GM18870 (cell line): ENCODE measurements around the gene EMID1.

ENCODE experiments used
- ATAC-seq: cut with Tn5 transposase; IDR thresholded peaks from one replicate; pipeline ENCODE4 v1.9.1; 2021; ENCODE audit warnings: moderate library complexity; ENCODE audit not compliant: unreplicated experiment

EMID1 gene

DNA sequence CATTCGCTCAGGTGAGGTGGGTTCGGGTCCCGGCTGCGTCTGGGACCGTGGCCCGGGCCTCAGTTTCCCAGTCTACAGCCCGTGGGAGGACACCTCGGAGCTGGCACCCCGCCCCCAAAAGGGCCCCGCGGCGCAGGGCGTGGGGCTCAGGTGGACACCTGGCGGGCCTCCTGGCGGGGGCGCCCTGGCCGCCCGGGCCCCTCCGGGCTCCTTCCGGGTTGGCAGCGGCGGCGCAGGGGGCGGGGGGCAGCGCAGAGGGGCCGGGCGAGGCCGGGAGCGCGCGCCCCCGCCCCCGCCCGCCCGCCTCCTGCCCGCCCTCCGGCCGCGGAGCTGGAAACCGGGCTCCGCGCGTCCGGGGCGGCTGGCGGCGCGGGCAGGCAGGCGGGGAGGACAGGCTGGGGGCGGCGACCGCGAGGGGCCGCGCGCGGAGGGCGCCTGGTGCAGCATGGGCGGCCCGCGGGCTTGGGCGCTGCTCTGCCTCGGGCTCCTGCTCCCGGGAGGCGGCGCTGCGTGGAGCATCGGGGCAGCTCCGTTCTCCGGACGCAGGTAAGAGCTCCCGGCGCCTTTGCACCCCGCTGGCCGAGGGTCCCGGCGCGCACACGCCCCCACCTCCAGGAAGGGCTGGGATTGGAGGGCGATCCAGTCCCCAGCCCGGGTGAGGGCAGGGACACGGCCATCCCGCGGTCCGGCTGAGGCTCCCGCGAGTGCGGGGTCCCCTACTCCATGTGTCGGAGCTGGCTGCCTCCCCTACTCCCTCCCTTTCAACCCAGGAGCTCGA, at the start of gene EMID1:
Gene EMID1 (plus strand): TSS at position 303 of the 778 bp plus-strand sequence. CDS start 143 bp downstream, at position 446.
- no peak for ATAC-seq

DNA sequence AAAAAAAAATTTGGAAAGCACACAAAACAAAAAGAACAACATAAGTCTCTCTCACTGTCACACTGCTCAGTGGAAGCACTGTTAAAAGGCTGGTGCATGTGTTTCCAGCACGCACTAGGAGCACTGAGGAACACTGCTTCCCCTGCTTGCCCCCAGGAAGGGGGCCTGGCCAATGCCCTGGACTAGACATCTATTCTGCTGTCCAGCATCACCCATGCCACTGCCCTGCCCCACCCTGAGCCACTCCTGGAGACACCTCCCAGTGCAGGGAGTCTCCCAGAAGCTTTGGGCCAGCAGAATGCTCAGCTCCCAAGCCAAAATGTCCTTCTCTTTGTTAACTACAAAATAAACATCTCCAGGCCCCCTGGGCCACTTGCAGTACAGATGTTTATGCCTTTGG, 49.7 kb upstream of the EMID1 start:
- ATAC-seq = no peak

DNA sequence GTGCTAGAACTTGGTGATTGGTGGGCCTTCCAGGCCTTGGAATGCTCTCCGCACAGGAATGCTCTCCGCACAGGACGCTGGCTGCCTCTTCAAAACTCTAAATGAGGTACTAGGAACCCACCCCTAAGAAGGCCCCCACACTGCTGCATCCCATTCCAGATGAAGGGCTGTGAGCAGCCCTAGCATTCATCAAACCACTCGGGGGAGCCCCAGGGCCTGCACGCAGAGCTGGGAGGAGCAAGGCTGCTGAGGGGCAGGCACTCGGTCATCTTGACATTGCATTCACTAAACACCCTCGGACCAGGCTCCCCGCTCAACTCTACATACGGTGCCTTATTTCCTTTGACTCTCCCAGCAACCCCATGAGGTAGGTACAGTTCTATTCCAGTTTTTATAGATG, 49.2 kb upstream of the EMID1 start:
- no peak for ATAC-seq

DNA sequence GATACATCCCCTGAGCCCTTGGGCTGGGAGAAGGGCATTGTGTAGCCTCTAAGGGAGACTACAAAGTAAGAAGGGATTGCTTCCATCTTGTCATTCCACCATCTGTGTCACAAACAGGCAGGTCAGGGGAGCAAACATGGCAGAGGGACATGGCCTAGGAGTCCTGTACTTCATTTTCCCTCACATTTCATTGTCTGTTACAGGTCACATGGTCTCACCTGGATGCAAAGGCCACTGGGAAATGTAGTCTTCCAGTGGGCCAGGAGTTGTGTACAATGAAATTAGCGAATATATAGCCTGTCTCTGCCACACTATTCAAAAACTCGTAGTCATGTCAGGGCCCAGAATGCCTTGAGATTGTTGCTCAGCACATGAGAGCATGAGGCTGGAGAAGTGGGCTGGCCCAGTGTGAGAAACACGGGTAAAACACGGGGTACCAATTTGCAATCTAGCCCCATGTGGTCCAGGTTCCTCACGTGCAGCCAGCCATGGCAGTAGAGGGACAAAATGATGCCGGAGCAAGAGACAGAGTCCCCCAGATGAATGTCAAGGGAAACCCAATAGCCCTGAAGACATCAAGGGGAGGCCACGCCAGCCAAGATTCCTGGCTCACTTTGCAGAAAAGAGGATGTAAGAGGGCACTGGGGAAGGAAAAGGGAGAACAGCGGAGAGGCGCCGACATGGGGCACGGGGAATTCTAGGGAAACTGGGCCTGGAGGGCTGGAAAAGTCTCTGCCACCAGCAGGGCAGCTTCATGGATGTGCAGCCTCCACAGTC, 47.7 kb upstream of the EMID1 start:
- ATAC-seq = no peak

DNA sequence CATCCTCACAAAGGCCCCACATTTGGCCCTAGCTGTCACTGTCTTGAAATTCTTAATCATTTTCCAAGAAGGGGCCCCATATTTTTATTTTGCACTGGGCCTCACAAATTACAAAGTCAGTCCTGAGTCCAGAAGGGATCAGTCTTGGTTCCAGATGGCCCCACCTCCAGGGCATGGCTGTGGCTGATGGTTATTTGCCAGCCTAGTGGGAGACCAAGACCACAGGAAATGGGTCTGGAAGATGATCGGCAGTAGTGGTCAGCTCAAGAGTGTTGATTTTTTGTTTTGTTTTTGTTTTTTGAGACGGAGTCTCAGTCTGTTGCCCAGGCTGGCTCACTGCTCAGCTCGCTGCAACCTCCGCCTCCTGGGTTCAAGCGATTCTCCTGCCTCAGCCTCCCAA, 47.1 kb upstream of the EMID1 start:
- ATAC-seq = no peak

DNA sequence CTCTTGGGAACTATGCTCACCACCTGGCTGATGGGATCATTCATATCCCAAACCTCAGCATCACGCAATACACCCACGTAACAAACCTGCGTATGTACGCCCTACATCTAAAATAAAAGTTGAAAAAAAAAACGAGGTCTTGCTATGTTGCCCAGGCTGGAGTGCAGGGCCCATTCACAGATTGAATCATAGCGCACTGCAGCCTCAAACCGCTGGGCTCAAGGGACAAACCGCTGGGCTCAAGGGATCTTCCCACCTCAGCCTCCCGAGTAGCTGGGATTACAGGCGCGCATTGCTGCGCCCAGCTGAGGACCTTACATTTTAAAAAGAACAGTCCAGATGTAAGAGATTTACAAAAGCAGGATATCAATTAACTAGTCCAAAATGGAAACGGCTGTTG, 41.9 kb upstream of the EMID1 start:
- no peak for ATAC-seq

DNA sequence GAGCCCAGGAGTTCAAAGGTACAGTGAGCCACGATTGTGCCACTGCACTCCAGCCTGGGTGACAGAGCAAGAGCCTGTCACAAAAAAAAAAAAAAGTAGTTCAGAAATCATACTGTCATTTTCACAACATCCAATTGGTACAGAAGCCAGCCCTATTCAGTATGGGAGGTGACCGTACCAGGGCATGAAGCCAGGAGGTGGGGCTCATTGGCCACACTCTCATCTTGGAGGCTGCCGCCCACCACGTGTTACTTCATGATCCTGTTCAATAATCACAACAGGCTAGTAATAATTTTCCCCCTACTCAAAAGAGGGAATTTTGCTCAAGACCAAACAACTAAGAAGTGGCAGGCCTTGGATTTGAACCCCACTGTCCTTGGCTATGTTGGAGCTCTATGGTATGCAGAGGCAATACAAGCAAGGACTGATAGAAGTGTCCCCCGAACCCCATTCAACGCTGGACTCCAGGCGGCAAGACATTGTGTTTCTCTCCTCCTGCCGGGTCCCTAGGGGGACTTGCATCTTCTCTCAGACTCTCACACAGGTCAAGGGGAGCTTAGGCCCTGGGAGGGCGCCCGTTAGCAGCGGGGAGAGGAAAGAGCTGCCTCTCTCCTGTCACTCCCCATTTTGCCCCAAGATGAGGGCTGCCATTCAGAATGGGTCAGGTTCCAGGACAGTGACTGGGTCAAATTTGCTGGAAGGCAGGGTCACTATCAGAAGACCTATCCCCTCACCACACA, 40.2 kb upstream of the EMID1 start:
- no peak for ATAC-seq

DNA sequence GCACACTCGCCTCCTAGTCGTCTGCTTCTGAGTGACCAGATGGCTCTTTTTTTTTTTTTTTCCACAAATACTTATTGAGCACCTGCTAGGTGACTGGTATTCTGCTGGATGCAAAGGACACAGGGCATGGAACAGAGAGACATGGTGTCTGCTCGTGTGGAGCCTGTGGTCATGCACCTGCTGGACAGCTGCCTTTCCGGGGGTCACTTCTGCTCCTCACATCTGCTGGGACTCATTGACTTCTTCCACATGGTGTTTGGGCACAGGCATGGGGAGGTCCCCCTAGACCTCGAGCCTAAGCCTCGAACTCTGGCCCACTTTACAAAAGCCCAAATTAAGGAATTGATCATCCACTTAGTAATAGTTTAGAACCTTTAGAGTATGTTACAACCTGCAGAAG, 39.5 kb upstream of the EMID1 start:
- no peak for ATAC-seq

DNA sequence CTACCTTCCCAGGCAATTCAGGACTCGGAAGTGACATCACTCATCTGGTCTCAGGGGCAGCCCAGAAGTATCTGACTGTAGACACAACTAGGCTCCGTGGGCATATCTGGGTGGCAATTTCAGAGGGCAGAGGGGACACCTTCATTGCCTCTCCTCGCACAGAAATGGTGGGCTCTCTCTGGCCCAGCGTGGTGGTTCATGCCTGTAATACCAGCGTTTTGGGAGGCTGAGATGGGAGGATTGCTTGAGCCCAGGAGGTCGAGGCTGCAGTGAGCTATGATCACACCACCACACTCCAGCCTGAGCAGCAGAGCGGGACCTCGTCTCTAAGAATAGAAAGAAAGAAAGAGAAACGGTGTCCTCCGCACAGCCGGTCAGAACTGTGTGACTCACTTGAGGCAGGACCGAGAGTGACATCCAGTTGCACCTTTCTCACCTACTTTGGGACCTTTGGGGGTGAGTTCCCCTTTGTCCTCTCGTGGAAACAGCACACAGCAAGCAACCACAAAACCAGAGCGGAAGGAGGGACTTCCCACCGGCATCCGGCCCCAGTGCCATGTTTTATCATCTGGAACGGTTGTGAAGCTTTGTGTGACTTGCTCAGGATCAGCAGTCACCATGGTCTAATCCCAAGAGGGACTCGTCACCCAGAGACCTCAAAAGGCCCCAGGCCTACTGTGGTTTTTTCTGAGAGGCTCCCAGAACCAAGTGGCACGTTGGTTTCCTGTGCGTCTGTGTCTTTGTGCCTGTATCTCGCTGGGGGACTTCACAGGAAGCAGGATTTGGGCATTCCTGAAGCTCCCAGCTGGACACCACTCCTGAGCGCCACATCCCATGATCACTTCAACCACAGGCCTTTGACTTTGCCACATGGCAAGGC, 38.4 kb upstream of the EMID1 start:
- ATAC-seq = peak; percentile 91

DNA sequence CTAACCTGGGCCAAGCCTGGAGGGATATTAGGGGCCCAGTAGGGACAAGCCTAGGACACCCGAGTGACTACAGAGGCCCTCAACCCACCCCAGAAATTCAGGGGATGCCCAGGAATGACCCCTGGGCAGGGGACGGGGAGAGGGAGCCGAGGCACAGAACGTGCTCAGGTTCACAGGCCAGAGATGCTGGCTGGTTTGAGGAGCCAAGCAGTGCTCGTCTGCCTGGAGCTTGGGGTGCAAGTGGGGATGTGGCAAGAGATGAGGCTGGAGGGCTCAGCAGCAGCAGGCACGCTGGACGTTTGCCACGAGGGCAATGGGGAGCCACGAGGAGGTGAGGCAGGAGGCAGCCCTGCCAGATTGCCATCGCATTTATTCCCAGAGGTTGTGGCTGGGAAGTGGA, 34.0 kb upstream of the EMID1 start:
- no peak for ATAC-seq

DNA sequence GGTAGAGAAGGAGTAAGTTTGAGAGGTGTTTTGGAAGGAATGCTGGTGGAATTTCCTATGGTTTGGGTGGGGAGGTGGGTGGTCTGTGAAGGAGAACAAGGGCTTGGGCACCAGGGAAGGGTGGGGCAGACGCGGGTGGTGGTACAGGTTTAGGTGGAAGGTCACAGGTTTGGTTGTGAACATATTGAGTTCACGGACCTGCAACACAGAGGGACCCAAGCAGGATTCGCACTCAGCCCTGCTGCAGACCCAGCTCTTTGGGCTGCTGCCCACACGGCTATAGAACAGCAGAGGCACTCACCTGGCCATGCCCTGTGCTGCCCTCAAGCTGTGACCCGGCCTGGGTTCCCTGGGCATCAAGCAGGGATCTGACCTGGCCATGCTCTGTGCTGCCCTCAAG, 33.5 kb upstream of the EMID1 start:
- ATAC-seq = no peak

DNA sequence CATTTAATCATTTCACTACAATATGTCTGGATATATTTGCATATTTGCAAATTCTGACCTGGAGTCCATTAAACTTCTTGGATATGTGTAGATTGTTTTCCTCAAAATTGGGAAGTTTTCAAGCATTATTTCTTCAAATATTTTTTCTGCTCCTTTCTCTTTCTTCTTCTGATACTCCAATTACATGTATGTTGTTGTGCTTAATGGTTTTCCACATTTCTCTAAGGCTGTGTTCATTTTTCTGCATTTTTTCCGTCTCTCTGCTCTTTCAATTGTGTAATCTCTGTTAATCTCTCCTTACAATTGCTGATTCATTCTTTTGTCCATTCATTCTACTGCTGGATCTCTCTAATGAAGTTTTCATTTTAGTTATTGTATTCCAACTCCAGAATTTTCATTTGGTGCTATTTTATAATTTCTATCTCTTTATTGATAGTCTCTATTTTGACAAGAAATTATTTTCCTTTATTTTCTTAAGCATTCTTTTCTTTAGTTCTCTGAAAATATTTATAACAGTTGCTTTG, 30.3 kb upstream of the EMID1 start:
- ATAC-seq = no peak

DNA sequence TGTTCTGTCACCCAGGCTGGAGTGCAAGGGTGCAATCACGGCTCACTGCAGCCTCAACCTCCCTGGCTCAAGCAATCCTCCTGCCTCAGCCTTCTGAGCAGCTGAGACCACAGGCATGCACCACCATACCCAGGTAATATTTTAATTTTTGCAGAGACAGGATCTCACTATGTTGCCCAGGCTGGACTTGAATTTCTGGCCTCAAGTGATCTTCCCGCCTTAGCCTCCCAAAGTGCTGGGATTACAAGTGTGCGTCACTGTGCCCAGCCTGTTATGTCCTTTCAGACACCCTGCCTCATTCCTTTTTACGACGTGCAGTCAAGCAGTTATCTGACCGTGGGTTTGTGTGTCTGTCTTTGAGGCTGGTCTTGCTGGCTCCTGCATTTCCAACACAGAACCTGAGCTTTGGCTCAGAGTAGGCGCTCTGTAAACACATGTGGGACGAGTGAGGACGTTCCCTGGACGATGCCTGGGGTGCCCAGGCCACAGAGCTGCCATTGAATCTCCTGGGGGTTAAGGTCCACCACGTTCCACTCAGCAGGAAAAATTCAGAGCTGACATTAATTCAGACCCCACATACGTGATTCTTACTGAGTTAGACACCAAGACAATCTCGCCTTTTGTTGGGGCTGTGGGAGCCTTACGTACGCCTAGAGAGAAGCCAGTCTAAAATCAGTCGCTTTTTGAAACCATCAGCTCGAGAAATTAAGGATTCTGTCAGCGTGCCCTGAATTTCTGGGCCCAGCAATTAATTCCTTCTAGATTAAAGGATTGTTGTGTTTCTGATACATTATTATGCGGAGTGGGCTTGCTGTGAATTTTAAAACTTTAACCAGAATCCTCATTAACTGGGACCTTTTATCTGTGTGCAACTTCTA, 21.5 kb upstream of the EMID1 start:
- ATAC-seq = no peak

DNA sequence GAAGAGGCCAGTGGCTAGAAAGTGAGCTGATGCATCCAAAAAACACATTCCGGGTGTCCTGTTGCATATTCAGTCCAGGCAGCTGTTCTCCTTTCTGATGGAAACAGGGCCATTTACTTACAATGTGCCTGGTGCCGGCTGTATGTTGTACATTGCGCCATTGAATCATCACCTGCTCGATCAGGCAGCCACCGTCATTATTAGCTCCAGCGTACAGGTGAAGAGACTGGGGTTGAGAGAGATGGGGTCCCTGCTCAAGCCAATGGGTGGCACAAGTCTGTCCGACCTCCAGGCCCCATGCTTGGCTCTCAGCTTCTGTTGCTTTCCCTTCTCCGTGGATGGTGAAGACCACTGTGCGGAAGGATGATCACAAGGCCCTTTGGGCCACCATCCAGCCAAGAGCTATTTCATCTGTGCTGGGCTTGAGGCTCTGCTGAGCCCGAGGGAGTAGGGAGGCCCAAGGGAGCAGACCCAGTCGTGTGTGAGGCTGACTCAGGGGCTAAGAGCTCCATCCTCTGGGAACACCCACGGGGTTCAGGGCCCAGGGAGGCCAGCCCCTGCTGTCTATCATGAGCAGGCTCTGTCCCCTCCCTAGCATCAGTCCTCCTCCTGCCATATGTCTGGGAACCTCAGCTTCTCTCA, 20.7 kb upstream of the EMID1 start:
- ATAC-seq = no peak

DNA sequence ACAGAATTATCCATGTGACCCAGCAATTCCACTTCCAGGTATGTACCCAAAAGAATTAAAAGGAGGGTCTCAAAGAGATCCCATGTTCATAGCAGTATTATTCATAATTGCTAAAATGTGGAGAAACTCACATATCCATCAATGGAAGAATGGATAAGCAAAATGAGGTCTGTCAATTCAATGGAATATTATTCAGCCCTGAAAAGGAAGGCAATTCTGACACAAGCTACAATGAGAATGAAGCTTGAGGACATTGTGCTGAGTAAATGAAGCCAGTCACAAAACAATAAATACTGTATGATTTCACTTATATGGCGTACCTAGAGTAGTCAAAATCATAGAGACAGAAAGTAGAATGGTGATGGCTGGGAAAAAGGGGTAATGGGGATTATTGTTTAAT, 19.4 kb upstream of the EMID1 start:
- no peak for ATAC-seq

DNA sequence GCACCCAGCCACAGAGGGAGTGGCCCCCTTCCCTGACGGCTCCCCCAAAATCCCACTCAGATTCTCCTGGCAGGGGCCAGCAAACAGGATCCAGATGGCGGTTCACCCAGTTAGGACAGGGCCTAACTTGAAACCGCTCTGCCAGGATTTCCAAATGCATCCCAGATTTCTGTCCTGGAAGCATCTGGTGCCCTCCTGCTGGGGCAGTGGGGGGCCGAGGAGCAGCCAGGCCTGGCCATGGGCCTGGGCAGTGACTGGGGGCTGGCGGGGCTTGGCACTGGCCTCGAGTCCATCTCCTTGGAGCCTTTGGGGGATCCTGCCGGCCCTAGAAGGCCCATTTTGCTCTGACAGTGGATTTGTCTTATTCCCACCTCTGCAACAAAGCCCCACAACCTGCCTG, 17.9 kb upstream of the EMID1 start:
- ATAC-seq = no peak

DNA sequence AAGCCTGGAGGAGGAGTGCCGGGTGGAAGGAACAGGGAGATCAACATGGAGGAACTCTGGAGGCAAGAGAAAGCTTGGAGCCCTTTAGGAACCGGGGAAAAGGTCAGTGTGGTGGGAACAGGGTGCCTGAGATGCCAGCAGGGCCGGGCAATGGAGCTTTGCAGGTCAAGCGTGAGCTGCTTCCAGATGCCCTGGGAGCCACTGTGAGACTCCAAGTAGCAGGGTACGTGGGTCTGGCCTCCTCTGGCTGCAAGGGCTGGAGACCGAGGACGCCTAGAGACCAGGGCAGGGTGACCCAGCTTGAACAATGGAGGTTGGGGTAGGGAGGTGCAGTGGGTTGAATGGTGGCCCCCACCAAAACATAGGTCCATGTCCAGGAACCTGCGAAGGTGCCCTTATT, 15.6 kb upstream of the EMID1 start:
- ATAC-seq = no peak

DNA sequence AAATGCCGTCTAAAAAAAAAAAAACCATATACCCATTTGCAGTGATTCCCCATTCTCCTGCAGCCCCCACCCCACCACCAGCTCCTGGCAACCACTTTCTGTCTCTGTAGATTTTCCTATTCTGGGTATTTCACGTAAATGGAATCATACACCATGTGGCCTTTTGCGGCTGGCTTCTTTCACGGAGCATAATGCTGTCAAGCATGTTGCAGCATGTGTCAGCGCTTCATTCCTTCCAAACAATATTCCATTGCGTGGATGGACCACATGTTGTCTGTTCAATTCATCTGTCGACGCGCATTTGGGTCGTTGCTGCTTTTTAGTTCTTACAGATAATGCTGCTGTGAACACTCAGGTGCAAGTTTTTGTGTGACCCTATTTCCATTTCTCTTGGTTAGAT, 14.8 kb upstream of the EMID1 start:
- no peak for ATAC-seq

DNA sequence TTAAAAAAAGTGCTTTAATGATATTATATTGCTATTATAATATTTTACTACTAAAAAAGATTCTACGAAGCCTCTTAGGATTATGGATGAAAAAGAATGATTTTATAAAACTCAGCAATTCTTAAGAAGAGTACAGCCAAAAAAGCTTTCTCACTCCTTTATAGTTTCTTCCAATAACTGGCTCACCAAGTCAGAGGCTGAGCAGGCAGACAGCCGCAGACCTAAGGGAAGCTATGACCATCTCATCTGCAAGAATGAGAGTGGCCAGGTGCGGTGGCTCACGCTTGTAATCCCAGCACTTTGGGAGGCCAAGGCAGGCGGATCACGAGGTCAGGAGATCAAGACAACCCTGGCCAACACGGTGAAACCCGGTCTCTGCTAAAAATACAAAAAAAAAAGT, 12.7 kb upstream of the EMID1 start:
- ATAC-seq = no peak
